Fibroblast of the aortic adventitia (primary cell): Measurements from ENCODE around the gene CTH. TPM values are rescaled to one million over a fixed set of nuclear protein-coding genes. Genes with fewer than 3 reads are reported as not detected.
"Not testable (repeated sequence)": the region's sequence is repeated elsewhere in the genome, so short reads cannot be mapped to it uniquely, and the experiment has no call there.

Experiments
- DNase-seq: peaks from one replicate; pipeline ENCODE4 v3.0.0-alpha.2; 2010; ENCODE audit warnings: low read depth
- H3K4me3 ChIP-seq: 2 replicates; pipeline ENCODE4 v1.5.1; 2011; ENCODE audit warnings: low read depth, mild to moderate bottlenecking, control low read depth, low read length, moderate library complexity
- total RNA-seq: library from RNA; depleted of rRNA; stranded (reverse); fragments of >200 nt; gene quantifications from 2 replicates; pipeline ENCODE4 v1.2.3, GENCODE V29; 2012; ENCODE audit warnings: low replicate concordance
- TF ChIP-seq, protein P1 (sequence below): IDR thresholded peaks from 2 replicates; pipeline ENCODE4 v1.5.1; 2011; ENCODE audit warnings: mild to moderate bottlenecking, low read length, control low read depth, inconsistent platforms; ENCODE audit not compliant: insufficient read depth

Gene CTH
- 2.4 and 7.6 TPM in 2 replicates for total RNA-seq

DNA sequence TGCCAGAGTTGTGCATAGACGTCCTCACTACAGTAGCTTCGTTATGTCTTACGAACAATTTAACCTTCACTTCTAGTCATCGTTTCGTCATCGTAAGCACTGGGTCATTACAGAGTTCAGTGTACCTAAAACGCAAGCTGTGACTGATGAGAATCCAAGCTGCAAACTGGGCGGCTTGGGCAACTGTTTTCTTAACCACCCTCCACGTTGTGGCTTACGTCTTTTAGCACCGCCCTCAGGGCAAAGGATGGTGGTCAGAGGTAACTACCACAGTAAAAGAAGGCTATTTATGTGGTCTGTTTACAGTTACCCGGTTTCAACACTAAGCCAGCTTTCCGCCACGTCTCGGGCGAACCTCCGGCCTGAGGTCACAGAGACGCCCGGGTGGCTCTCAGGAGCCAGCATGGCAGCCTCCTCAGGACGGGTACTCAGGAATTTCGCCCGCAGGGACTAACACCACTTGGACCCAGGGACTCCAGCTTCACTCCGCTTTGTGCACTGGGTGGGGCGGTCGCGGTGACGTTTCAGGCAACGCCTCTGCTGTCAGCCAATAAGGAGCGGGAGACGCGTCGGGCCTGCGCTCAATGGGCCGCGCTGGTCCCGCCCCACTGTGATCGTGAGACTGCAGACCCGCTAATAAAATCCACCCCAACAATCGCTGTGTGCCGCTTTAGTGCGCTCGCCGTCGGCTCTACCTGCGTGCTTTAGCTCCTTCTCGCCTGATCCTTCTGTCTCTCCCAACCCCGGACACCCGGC lies at the start of gene CTH:
Gene CTH (plus strand): TSS at position 665 of the 756 bp plus-strand sequence. CDS start 148 bp downstream, outside the sequence.
- H3K4me3 ChIP-seq = peak within 1 kb of the TSS; percentile 96
- TF ChIP-seq, protein P1, sequence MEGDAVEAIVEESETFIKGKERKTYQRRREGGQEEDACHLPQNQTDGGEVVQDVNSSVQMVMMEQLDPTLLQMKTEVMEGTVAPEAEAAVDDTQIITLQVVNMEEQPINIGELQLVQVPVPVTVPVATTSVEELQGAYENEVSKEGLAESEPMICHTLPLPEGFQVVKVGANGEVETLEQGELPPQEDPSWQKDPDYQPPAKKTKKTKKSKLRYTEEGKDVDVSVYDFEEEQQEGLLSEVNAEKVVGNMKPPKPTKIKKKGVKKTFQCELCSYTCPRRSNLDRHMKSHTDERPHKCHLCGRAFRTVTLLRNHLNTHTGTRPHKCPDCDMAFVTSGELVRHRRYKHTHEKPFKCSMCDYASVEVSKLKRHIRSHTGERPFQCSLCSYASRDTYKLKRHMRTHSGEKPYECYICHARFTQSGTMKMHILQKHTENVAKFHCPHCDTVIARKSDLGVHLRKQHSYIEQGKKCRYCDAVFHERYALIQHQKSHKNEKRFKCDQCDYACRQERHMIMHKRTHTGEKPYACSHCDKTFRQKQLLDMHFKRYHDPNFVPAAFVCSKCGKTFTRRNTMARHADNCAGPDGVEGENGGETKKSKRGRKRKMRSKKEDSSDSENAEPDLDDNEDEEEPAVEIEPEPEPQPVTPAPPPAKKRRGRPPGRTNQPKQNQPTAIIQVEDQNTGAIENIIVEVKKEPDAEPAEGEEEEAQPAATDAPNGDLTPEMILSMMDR = no peak
- DNase-seq = peak; percentile 96

DNA sequence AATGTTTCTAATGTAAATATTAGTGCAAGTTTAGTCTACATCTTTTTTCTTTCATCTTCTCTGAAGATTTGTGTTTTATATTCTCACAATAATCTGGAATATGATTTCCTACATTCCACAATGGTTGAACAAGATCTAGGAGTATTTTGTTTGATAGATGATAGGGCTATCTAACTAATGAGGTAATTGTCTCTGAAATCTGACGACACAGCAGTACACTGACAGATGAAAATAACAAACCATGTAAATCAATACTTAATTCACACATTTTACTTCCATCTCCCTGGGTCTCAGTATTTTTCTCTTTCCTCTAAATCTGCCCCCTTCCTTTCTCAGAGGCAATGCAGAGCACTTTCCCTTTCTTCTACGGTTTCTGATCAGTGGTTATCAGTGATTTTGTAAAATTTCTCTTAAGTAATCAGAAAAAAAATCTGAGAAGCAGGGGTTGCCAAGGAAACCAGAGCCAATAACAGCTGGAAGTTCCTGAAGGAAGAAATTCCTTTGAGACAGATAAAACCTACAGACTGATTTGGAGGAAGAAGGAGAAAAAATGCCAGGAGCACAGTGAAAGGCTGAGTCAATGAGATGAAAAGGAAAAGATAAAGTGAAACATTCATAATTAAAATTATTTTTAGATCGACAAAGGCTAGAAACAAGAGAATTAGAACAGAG lies 49.2 kb upstream of the CTH start:
- TF ChIP-seq, protein P1 = no peak
- peak; percentile 85 for DNase-seq
- H3K4me3 ChIP-seq = no peak overlapping the region

DNA sequence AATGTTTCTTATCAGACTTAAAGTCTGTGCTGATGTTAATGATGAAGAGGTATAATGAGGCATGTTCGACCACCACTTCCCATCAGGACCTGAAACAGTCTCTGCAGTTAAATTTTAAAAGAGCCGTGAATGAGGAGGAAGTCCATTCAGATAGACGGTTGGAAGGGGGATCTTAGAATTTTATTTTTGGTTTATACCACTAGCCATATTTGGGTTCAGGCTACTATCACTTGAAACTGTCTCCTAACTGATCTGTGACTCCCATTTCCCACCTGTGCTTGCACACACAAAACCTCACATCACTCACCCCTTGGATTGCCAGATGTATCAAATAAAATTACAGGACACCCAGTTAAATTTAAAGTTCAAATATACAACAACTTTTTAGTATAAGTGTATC lies 46.6 kb upstream of the CTH start:
- DNase-seq = no peak
- H3K4me3 ChIP-seq = no peak overlapping the region
- TF ChIP-seq, protein P1 = no peak

DNA sequence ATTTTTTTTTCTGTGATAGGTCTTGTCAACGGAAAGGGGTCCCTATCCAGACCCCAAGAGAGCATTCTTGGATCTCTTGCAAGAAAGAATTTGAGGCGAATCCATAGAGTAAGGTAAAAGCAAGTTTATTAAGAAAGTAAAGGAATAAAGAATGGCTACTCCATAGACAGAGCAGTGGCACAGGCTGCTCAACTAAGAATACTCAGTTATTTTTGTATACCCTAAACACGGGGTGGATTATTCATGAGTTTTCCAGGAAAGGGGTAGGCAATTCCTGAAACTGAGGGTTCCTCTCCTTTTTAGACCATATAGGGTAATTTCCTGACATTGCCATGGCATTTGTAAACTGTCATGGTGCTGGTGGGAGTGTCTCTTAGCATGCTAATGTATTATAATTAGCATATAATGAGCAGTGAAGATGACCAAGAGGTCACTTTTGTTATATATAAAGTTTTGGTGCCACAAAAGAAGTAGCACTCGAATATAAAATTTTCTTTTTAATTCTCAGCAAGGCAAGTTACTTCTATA lies 44.6 kb upstream of the CTH start:
- DNase-seq, H3K4me3 ChIP-seq: not testable (repeated sequence)

DNA sequence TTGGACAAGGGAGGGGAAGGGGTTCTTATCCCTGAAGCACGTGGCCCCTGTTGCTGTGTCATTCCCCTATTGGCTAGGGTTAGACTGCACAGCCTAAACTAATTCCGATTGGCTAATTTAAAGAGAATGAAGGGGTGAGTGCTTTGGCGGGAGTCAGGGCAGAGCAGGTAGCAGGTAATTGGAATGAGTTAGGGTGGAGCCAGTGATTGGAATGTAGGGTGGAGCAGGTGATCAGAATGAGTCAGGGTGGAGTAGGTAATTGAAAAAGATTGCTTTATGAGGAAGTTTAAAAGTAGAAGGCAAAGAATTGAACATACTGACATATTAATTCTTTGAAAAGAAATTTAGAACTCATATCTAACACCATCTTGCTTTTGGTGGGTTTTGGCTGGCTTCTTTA lies 44.1 kb upstream of the CTH start:
- not testable (repeated sequence) for DNase-seq, H3K4me3 ChIP-seq

DNA sequence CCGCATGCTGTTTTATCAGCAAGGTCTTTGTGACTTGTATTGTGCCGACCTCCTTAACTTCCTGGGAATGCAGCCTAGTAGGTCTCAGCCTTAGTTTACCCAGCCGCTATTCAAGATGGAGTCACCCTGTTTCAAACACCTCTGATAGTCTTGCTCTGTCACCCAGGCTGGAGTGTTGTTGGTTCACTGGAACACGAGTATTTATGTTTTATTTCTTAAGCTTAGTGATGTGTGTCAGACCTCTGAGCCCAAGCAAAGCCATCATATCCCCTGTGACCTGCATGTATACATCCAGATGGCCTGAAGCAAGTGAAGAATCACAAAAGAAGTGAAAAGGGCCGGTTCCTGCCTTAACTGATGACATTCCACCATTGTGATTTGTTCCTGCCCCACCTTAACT lies 43.7 kb upstream of the CTH start:
- H3K4me3 ChIP-seq, DNase-seq: not testable (repeated sequence)

DNA sequence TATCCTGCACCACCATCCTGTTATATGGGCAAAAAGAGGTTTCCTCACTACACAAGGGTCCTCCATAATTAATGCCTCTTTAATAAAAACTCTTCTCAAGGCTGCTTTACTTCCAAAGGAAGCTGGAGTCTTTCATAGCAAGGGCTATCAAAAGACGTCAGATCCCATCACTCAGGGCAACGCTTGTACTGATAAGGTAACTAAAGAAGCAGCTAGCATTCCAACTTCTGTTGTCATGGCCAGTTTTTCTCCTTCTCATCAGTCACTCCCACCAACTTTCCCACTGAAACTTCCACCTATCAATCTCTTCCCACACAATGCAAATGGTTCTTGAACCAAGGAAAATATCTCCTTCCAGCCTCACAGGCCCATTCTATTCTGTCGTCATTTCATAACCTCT lies 39.5 kb upstream of the CTH start:
- not testable (repeated sequence) for H3K4me3 ChIP-seq, DNase-seq

DNA sequence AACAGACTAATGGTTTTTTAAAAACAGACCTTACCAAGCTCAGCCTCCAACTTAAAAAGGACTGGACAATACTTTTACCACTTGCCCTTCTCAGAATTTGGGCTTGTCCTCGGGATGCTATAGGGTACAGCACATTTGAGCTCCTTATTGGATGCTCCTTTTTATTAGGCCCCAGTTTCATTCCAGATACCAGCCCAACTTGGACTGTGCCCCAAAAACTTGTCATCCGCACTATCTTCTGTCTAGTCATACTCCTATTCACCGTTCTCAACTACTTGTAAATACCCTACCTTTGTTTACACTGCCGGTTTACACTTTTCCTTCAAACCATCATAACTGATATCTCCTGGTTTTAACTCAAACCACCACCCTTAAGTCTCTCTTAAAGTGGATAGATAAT lies 38.6 kb upstream of the CTH start:
- H3K4me3 ChIP-seq = no peak overlapping the region
- TF ChIP-seq, protein P1 = no peak
- DNase-seq = no peak

DNA sequence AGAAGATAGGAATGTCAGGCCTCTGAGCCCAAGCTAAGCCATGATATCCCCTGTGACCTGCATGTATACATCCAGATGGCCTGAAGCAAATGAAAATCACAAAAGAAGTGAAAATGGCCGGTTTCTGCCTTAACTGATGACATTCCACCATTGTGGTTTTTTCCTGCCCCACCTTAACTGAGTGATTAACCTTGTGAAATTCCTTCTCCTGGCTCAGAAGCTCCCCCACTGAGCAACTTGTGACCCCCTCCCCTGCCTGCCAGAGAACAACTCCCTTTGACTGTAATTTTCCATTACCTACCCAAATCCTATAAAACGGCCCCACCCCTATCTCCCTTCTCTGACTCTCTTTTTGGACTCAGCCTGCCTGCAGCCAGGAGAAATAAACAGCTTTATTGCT lies 37.5 kb upstream of the CTH start:
- not testable (repeated sequence) for H3K4me3 ChIP-seq, DNase-seq
